Caco-2 (cell line): ENCODE measurements around the gene MYLK4. TPM values are rescaled to one million over a fixed set of nuclear protein-coding genes. Genes with fewer than 3 reads are reported as not detected.
A peak's percentile ranks its signal among the peaks of the same experiment; 100 is the strongest.

Source experiments
- Bru-seq: library from RNA; stranded (reverse); fragments of 400-500 nt; gene quantifications from one replicate; lab custom pipeline; 2021; lab: Mats Ljungman, UMichigan
- BruChase-seq, 2 experiments: library from RNA; stranded (reverse); fragments of 400-500 nt; gene quantifications; one replicate each; lab custom pipeline; 2021; lab: Mats Ljungman, UMichigan
- BruUV-seq: library from RNA; stranded (reverse); fragments of 400-500 nt; replicated peaks from 2 replicates; lab custom pipeline; 2021; lab: Mats Ljungman, UMichigan
- CTCF ChIA-PET: fragments of 300-600 bp; sonication (Branson Sonifier 250); formaldehyde crosslinking; loops from one replicate; lab custom pipeline; 2022; ENCODE audit warnings: antibody characterized with exemption; lab: Charles Lee
- POLR2A ChIA-PET: fragments of 300-600 bp; sonication (Branson Sonifier 250); formaldehyde crosslinking; loops from one replicate; lab custom pipeline; 2022; ENCODE audit warnings: antibody characterized with exemption; lab: Charles Lee
- DNase-seq, 2 experiments: peaks; one replicate each; pipeline versions ENCODE4 v3.0.0 to v3.0.0-alpha.2; 2020 to 2022
- H3K27me3 ChIP-seq: replicated peaks from 2 replicates; pipeline ENCODE4 v1.6.0; 2011; ENCODE audit warnings: low read length; ENCODE audit not compliant: control insufficient read depth, insufficient read depth
- H3K36me3 ChIP-seq: 2 replicates; pipeline ENCODE4 v1.5.1; 2011; ENCODE audit warnings: low read length; ENCODE audit not compliant: control insufficient read depth, insufficient read depth
- H3K4me1 ChIP-seq: fragments of 250-450 bp; sonication (Bioruptor Pico); 2 replicates; pipeline ENCODE4 v1.5.1; 2020; ENCODE audit warnings: mild to moderate bottlenecking
- H3K4me3 ChIP-seq: 2 replicates; pipeline ENCODE4 v1.5.1; 2011; ENCODE audit warnings: low read depth, mild to moderate bottlenecking, control low read depth, low read length
- H3K9me3 ChIP-seq: fragments of 250-450 bp; sonication (Bioruptor Pico); 2 replicates; pipeline ENCODE4 v1.5.1; 2020; ENCODE audit warnings: mild to moderate bottlenecking, moderate library complexity
- H3K27ac Mint-ChIP-seq: one replicate; pipeline ENCODE4 v1.8.0; 2022; ENCODE audit warnings: mixed read lengths; ENCODE audit not compliant: unreplicated experiment
- H3K27me3 Mint-ChIP-seq: one replicate; pipeline ENCODE4 v1.8.0; 2022; ENCODE audit warnings: mixed read lengths; ENCODE audit not compliant: insufficient read depth, unreplicated experiment
- H3K36me3 Mint-ChIP-seq: one replicate; pipeline ENCODE4 v1.8.0; 2022; ENCODE audit warnings: mild to moderate bottlenecking, mixed read lengths; ENCODE audit not compliant: insufficient read depth, unreplicated experiment
- H3K4me1 Mint-ChIP-seq: one replicate; pipeline ENCODE4 v1.8.0; 2022; ENCODE audit warnings: low read depth, mixed read lengths; ENCODE audit not compliant: unreplicated experiment
- H3K4me3 Mint-ChIP-seq: one replicate; pipeline ENCODE4 v1.8.0; 2022; ENCODE audit warnings: mild to moderate bottlenecking, moderate library complexity, mixed read lengths; ENCODE audit not compliant: unreplicated experiment
- H3K9me3 Mint-ChIP-seq: one replicate; pipeline ENCODE4 v1.8.0; 2022; ENCODE audit warnings: mixed read lengths; ENCODE audit not compliant: unreplicated experiment
- CTCF ChIP-seq, 2 experiments: fragments of 200-600 bp in 1 of 2; IDR thresholded peaks; 1 replicate in 1 of 2; 2 replicates in 1 of 2; pipeline versions ENCODE4 v1.5.1 to v1.8.0; 2011 to 2022; ENCODE audit warnings: antibody characterized with exemption in 1 of 2, control low read depth in 1 of 2, inconsistent platforms in 1 of 2, low read depth in 1 of 2, low read length in 1 of 2, mild to moderate bottlenecking in 1 of 2, moderate library complexity in 1 of 2; ENCODE audit not compliant: insufficient read depth in 1 of 2, severe bottlenecking in 1 of 2, unreplicated experiment in 1 of 2
- intact Hi-C: fragments of 100-400 bp; cut with micrococcal nuclease; formaldehyde crosslinking; loops from one replicate; pipeline ENCODE4 v1.10.0; 2022; ENCODE audit not compliant: unreplicated experiment
- long read RNA-seq: library from polyadenylated mRNA; stranded (forward); transcript quantifications from one replicate; pipeline ENCODE4 v2.0.0, GENCODE V29; 2022
- total RNA-seq: library from RNA; stranded (reverse); gene quantifications from 2 replicates; pipeline ENCODE4 v1.2.3, GENCODE V29; 2022

The MYLK4 gene
- total RNA-seq (0.65 and 0.75 TPM in 2 replicates), Bru-seq, nascent RNA (percentile 36 among the genes with signal in this experiment), BruChase-seq, experiment 1, labeled RNA remaining after a 2-hour chase (percentile 44 among the genes with signal in this experiment), BruChase-seq, experiment 2, labeled RNA remaining after a 6-hour chase (percentile 39 among the genes with signal in this experiment)
- long read RNA-seq, full-length matches to known transcripts = 1 of 1 reads
- long read RNA-seq, partial matches to known transcripts = 0 of 1 reads
- long read RNA-seq, other reads (novel, unspliced or antisense) = 0 of 1 reads

GRCh38 chr6:2750832-2751231 is at the start of gene MYLK4:
MYLK4 (minus strand) TSS chr6:2750922; CDS start chr6:2749294, 1,628 bp downstream.
- BruUV-seq = no TSS peak
- no peaks in the 10 kb centered on the region for H3K36me3 ChIP-seq
- H3K27ac Mint-ChIP-seq = no peak within 1 kb of the TSS
- H3K4me1 Mint-ChIP-seq = no peaks in the 10 kb centered on the region
- peaks cover 4% of the 10 kb centered on the region for H3K4me1 ChIP-seq
- no peaks in the 10 kb centered on the region for H3K36me3 Mint-ChIP-seq
- no peaks in the 10 kb centered on the region for H3K9me3 ChIP-seq
- intact Hi-C loops = loop anchor here (1.0 kb wide), 1 partner anchor 13 kb away; no protein-coding TSS in a partner anchor
- no peak for DNase-seq
- no peaks in the 10 kb centered on the region for H3K27me3 ChIP-seq
- H3K9me3 Mint-ChIP-seq = no peaks in the 10 kb centered on the region
- no peak for TF ChIP-seq CTCF (IDR thresholded peaks at IDR 0.05; ENCODE audit: insufficient read depth in 1 of 2, low read depth in 1 of 2, low read length in 1 of 2, severe bottlenecking in 1 of 2, unreplicated experiment in 1 of 2)
- ChIA-PET CTCF (interaction anchor here (0.5 to 3.8 kb wide), 3 partner anchors 10 to 16 kb away, joined by 3 to 21 read pairs (median 6); no protein-coding TSS in a partner anchor), POLR2A (no interaction called here)
- no peak within 1 kb of the TSS for H3K4me3 Mint-ChIP-seq
- no peak within 1 kb of the TSS for H3K4me3 ChIP-seq
- no peaks in the 10 kb centered on the region for H3K27me3 Mint-ChIP-seq

GRCh38 chr6:2799936-2800527 is 49.3 kb upstream of the MYLK4 start:
- Mint-ChIP-seq H3K27ac (no peak overlapping the region), H3K27me3 (no peaks in the 10 kb centered on the region), H3K4me3 (no peak overlapping the region), H3K9me3 (no peaks in the 10 kb centered on the region), H3K36me3 (no peaks in the 10 kb centered on the region), H3K4me1 (peaks cover 6% of the 10 kb centered on the region)
- intact Hi-C loops = loop anchor here (10.0 kb wide), 1 partner anchor 255 kb away; no protein-coding TSS in a partner anchor
- no peak for DNase-seq
- CTCF ChIA-PET = no interaction called here
- H3K9me3 ChIP-seq = no peaks in the 10 kb centered on the region
- no TSS peak for BruUV-seq
- H3K4me3 ChIP-seq = no peak overlapping the region
- H3K4me1 ChIP-seq = peaks cover 8% of the 10 kb centered on the region
- H3K27me3 ChIP-seq = no peaks in the 10 kb centered on the region
- H3K36me3 ChIP-seq = no peaks in the 10 kb centered on the region
- TF ChIP-seq CTCF (IDR thresholded peaks at IDR 0.05; ENCODE audit: insufficient read depth in 1 of 2, low read depth in 1 of 2, low read length in 1 of 2, severe bottlenecking in 1 of 2, unreplicated experiment in 1 of 2) = no peak
- POLR2A ChIA-PET = no interaction called here

GRCh38 chr6:2798586-2799134 is 47.9 kb upstream of the MYLK4 start:
- ChIA-PET CTCF (no interaction called here), POLR2A (no interaction called here)
- no peak for DNase-seq
- no peaks in the 10 kb centered on the region for H3K36me3 Mint-ChIP-seq
- H3K27ac Mint-ChIP-seq = no peak overlapping the region
- Histone ChIP-seq H3K36me3 (no peaks in the 10 kb centered on the region), H3K9me3 (no peaks in the 10 kb centered on the region), H3K4me3 (no peak overlapping the region), H3K4me1 (peaks cover 8% of the 10 kb centered on the region), H3K27me3 (no peaks in the 10 kb centered on the region)
- no peak overlapping the region for H3K4me3 Mint-ChIP-seq
- TF ChIP-seq CTCF (IDR thresholded peaks at IDR 0.05; ENCODE audit: insufficient read depth in 1 of 2, low read depth in 1 of 2, low read length in 1 of 2, severe bottlenecking in 1 of 2, unreplicated experiment in 1 of 2) = no peak
- H3K9me3 Mint-ChIP-seq = no peaks in the 10 kb centered on the region
- peaks cover 13% of the 10 kb centered on the region for H3K4me1 Mint-ChIP-seq
- H3K27me3 Mint-ChIP-seq = no peaks in the 10 kb centered on the region
- no TSS peak for BruUV-seq
- intact Hi-C loops = loop anchor here (10.0 kb wide), 1 partner anchor 256 kb away; no protein-coding TSS in a partner anchor
